NCI-H1417 (cell line): Measurements from ENCODE around the gene ST8SIA5.

ENCODE experiments used
- DNase-seq, 3 experiments: peaks; one replicate each; lab custom pipeline; 2025; lab: John Stamatoyannopoulos, UW

The ST8SIA5 gene

DNA sequence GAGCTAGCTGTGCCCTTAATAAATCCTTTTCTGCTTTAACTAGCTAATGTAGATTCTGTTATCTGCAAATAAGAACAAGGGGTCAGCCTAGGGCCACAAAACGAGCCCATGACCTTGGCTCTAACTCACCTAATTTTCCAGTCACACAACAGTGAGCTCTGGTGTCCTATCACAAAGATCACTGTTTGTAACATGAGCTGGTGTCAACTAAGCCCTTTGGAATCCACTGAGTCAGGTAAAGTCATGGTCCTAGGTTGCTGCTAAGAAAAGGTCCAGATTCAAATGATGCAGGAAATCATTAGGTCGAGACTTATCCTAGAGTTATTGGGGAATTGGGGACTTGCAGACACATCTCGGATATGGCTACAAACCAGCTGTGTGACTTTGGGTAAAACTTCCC is 49.9 kb downstream of the ST8SIA5 start:
- no peak for DNase-seq

DNA sequence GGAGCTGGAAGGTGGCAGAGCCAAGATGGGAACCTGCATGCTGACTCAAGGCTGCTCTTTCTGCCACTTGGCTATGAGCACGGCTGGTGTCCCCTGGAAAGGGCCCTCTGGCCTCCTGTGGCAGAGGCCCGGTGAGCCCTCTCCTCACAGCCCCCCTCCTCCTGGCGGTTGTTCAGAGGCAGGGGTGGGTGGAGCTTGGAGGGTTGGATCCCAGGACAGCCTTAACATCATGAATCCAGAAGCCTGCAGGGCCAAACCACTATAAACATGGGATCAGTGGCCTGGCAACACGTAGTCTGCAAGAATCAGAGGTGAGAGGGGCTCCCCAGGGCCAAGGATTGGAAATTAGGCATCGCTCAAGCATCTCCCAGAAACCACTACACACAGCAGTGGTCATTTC is 51.3 kb downstream of the ST8SIA5 start:
- DNase-seq, result no peak

DNA sequence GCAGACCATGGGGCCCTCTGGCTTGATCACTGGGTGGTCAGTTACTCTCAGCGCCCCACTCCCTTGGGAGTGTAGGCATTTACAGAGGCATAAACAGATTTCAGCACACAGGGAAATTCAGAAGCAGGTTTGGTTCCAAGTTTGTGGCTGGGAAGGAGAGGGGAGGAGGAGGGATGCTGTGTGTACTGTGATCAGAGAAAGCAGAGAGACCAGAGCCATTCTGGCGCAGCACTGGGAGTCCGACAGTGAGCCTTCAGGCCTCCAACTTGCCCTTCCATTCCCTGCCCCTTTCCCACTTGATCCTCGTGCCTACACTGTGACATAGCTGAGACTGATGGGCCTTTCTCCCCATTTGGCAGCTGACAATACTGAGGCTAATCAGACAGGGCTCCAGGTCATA is 52.0 kb downstream of the ST8SIA5 start:
- no peak for DNase-seq

- DNase-seq, result no peak
Observed at GRCh38 chr18:46704189-46704588, 52.7 kb downstream of the ST8SIA5 start.

DNA sequence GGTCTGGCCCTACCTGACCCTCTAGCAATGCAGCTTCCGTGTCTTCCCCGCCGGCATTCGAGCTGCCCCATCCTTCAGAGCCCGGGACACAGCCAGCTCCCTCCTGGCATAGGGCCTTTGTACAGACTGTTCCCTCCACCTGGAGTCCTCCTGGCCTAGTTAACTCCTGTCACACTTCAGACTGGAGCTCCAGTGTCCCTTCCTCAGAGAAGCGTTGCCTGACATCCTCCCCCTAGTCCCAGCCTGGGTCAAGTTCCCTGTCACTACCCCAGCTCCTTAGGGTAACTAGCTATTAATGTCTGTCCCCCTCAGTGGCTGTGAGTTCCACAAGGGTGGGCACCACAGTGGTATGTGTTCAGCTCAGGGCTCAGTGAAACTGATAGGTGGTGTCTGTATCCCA is 54.4 kb downstream of the ST8SIA5 start:
- no peak for DNase-seq

DNA sequence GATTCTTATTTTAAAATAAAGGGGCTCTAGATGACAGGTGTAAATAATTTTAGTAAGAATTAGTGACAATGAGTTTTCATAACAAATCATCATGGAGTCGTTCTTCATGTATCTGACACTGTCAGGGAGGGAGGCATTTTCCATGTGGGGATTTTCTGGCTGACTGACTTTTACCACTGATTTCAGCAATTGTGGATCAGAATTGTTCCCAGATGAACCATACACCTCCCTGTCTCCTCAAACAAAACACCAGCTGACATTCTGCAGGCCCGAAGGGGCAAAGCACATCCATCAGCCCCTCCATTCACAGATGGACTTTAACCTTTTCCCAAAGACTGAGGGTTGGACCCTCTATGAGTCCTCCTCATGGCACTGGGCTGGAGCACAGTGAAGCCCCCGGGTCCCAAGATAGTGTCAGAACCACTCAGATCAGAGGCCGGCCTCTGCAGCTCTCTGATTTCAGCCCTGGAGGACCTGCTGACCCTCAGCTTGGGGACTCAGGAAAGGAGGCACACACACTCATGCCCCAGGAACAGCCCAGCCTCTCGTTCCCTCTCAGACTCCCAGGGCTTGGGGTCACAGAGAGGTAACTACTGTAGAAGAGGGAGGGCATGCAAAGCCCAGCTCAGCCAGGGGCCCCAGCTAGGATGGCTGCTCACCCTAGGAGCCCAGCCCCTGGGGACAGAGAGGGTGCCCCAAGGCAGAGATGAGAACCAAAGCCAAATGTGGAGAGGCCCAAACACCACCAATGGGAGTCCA is 56.6 kb downstream of the ST8SIA5 start:
- DNase-seq, result no peak

DNA sequence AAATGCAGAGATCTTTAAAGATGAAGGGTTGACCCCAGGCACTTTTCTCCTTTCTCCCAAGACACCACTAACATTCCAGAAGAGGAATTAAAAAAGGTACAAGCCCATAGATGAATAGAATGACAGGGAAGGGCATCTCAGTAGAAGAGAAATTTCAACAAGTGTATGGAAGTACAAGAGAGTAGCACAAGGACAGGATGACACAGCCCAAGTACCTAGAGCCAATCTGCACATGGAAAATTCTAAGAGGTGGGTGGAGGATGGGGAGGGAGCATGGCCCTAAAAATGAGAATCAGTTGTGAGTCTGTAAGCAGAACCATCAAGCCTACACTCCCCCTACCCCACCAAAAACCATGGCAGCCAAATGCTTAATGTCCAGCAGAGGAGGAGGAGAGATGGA is 60.2 kb downstream of the ST8SIA5 start:
- no peak for DNase-seq

DNA sequence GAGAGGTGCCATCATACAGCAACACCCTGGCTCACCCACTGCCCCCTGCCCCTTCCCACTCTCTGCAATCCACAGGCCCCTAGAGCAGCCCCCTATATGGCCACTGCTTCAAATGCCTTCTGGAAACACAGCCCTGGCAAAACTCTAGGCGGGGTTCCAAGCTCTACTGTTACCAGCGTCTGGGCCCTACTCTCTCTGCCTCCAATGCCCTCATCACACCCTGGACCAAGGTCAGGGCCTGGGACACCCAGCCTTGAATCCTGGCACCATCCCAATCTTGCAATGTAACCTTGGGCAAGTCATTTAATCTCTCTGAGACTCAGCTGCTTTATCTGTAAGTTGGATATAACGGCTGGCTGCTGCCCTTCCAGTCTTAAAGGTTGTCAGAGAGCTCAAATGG is 60.6 kb downstream of the ST8SIA5 start:
- no peak for DNase-seq

DNA sequence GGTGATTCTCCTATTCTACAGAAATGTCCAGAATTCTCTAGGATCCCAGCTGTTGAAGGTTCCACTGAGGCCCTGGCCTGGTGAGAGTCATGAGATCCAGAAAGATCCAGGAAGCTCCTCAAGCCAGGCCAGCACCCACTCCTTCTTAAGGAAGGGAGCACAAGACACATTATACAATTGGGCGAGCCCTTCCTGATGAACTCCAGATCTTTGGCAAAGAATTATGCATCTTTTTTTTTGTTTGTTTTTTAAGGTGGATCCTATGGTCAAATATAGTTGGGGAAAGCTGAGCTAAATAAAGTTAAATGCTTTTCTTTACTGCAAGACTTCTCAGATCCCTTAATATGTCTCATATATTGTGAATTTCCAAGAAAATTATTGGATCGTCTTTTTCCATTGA is 62.9 kb downstream of the ST8SIA5 start:
- DNase-seq, result no peak

- DNase-seq, result no peak
Observed at GRCh38 chr18:46688853-46689525, 67.9 kb downstream of the ST8SIA5 start.

DNA sequence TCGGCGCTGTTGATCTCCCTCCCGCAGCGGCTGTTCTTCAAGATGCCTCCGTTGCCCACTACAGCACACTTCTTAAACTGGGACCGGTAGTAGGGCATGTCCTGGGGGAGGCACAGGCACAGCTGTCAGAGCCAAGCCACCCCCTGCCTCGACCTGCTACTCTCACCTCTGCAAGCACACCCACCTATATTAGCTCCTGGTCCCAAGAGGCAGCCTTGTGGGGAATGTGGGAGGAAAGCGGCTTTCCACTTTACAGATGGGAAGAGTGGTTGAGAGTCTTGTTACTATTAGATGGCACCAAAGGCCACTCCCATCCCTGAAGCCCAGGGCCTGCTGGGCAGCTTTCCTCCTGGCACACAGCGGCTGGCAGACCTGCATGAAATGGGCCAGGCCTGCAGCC is 70.7 kb downstream of the ST8SIA5 start:
- no peak for DNase-seq

DNA sequence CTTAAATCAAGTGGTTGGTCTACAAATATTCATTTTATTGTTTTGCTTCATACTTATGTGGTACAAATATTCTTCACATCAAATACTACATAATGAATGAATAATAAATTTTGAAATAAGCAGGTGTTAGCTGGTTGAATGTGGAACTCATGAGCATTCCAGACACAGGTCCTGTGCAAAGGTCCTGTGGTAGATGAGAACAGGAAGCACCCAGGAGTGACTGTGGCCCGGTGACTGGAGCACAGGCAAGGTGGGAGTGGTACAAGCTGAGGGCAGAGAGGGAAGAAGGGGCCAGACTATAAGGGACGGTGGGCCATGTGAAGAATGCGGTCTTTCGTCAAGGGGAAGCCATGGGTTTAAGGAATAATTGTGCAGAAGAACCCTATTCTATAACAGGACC is 73.6 kb downstream of the ST8SIA5 start:
- DNase-seq, result no peak

GRCh38 chr18:46680784-46681695 is 75.8 kb downstream of the ST8SIA5 start:
- DNase-seq, result no peak

GRCh38 chr18:46679846-46680598 is 76.8 kb downstream of the ST8SIA5 start:
- no peak for DNase-seq

DNA sequence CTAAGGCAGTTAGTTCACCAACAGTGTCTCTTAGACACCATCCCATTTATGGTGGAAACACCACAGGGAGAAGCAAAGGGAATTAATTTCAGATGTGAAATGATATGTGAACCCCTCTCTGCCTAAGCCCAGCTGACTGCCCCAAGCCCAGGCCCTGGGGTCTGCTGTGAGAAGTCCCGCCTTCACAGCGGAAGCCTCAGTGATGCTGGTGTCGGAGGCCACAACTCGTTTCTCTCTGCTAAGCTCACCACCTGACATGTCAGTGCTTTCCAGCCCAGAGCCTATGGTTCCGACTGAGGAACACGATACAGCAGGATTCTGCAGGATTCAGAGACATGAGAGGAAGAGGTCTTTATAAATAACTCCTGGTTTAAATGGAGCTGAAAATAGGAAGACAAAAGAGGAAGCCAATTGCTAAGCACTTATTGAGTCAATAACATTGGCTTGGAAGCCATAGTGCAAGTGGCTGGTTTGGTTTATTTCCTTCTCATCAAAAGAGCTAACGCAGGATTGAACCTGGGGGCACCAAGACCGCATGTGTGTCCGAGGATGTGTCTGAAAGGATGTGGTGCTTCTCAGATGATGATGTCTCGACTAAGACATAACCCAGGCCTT is 78.0 kb downstream of the ST8SIA5 start:
- DNase-seq, result no peak

DNA sequence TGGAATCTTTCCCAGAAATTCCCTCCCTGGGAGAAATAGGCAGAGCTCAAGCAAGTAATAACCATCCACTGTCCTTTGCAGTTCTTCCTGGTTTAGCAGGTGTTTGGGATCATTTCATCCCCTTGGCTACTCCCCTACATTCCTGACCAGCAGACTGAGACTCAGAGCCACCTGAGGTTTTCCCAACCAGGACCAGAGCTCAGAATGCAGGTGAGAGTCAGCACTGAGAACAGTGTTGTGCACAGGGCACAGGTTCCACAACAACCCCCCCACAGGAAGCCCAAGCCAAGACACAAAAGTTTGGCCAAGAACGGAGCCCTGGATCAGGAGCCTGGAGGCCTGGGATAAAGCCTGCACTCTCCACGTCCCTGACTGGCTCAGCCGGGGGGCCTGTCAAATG is 78.8 kb downstream of the ST8SIA5 start:
- DNase-seq, result no peak

DNA sequence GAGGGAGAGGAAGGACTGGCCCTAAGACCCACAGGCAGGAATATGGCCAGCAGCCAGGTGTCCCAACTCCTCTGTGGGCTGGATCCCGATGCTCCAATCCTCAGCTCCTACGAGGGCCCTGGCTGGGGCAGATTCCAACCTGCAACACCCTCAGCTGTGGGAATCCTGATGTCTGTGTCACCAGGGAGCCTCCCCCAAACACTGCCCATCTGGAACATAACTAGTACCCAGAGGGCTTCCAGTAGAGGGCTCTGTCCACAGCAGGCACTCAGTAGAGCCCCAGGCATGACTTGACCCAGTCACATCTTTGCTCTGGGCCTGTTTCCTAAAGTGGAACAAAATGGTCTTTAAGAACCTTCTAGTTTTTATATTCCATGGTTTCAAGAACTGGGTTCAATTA is 79.2 kb downstream of the ST8SIA5 start:
- no peak for DNase-seq

DNA sequence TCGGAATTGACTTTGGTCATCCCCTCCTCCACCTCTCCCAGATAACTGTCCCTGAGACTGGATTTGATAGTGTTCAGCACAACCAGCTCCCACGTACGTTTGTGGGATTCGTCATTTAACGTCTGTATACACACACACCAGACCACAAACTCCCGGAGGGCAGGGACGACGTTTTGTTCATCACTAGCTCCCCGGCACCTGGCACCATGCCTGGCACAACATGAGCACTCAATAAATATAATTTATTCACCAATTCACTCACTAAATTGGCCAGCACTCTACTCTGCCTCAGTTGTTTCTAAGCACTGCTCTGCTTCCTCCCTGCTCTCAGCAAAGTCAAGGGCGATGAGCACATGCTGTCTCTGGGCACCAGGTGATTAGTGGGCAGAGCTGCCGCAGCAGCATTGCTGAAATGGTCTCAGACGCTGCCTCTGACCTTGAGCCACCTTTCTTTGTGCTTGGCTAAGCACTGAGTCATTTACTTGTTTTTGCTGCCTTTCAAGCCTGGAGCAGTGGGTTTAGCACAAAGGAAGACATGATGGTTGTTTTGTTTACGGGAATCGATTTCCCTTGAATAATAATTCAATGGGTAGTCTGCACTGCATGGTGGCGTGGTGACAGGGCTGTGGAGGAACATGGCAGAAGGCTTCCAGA is 80.5 kb downstream of the ST8SIA5 start:
- DNase-seq, result no peak

DNA sequence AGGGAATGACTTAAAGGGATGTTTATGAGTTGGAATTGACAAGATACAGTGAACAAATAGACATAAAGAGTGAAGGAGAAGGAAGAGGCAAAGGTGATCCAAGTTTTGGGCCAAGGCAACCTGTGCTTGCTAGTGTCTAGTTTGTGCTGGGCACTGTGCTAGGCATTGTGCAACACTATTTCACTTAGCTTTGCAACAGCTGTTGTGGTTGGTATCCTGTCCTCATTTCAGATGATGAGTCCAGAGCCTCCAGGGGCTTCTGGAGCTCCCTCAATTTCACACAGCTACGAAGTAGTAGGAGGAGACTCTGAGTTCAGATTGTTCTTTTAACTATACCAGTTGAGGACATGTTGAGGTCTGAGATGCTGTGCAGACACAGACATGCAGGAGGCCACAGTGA is 81.7 kb downstream of the ST8SIA5 start:
- no peak for DNase-seq

DNA sequence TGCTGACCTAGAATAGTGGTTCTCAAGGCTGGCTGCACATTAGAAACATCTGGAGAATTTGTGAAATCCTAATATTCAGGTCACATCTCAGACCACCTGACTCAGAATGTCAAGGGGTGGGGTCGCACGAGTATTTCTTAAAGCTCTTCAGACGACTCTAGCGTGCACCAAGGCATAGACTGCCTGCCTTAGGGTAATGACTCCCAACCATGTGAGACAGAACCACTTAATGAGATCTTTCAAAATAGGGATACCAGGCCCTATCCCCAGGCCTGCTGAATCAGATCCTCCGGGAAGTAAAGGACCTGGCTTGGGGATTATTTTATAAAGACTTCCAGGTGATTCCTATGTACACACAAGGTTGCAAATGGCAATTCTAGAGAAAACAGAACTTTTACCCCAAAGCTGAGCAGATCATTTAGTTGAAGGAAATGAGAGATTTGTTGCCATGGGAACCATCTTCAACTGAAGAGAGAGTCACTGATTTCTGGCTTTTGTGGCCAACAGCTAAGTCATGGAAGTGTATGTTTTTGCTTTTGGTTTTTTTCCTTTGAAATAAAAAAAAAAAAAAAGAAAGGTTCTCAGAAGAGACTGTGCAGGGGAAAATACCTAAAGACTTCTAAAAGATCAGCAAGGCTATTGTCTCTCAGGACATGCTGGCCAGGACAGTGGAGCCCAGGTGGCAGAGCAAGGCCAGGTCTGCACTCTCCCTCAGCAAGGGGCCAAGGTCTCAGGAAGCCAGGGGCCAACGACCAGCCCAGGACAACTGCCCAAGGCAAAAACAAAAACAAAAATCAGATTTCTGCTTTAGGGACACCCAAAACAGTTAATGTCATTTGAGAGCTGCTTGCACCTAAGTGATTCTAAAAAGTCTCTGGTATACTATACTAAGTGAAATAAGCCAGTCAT is 84.5 kb downstream of the ST8SIA5 start:
- no peak for DNase-seq
